RPMI7951 (cell line): ENCODE measurements around the gene IQCE. TPM values are rescaled to one million over a fixed set of nuclear protein-coding genes. Genes with fewer than 3 reads are reported as not detected.
"Not testable (repeated sequence)": the region's sequence is repeated elsewhere in the genome, so short reads cannot be mapped to it uniquely, and the experiment has no call there.

Source experiments
- DNase-seq: peaks from one replicate; pipeline ENCODE4 v3.0.0-alpha.2; 2012; ENCODE audit warnings: low read depth
- total RNA-seq: library from RNA; depleted of rRNA; stranded (reverse); fragments of >200 nt; shearing (Covaris generic); gene quantifications from 2 replicates; pipeline ENCODE4 v1.2.3, GENCODE V29; 2014

IQCE gene
- total RNA-seq, 1 experiment from 2014 or later = 10.1 TPM

GRCh38 chr7:2553831-2554581, 4.8 kb upstream of the IQCE start:
- DNase-seq = no peak

- DNase-seq = no peak
Observed at GRCh38 chr7:2554661-2555111, 4.1 kb upstream of the IQCE start.

GRCh38 chr7:2555121-2556052, 3.4 kb upstream of the IQCE start, which contains the start of gene BRAT1:
Gene BRAT1, minus strand, starts transcription at chr7:2555524. Its CDS starts 1,093 bp downstream, at chr7:2554431.
- DNase-seq = peak; percentile 95

- no peak for DNase-seq
Observed at GRCh38 chr7:2559283-2559950, 638 bp downstream of the IQCE start.

GRCh38 chr7:2563955-2564354, 5.2 kb downstream of the IQCE start:
- DNase-seq = not testable (repeated sequence)

GRCh38 chr7:2564970-2565540, 6.3 kb downstream of the IQCE start:
- DNase-seq = no peak

- no peak for DNase-seq
Observed at GRCh38 chr7:2566348-2566889, 7.6 kb downstream of the IQCE start.

- DNase-seq = no peak
Observed at GRCh38 chr7:2566890-2567678, 8.3 kb downstream of the IQCE start.

- peak; percentile 39 for DNase-seq
Observed at GRCh38 chr7:2567679-2568278, 9.0 kb downstream of the IQCE start.

GRCh38 chr7:2568521-2569223, 9.9 kb downstream of the IQCE start:
- no peak for DNase-seq

- DNase-seq = no peak
Observed at GRCh38 chr7:2569421-2569820, 10.6 kb downstream of the IQCE start.

- no peak for DNase-seq
Observed at GRCh38 chr7:2570021-2570420, 11.2 kb downstream of the IQCE start.

- no peak for DNase-seq
Observed at GRCh38 chr7:2571409-2571808, 12.6 kb downstream of the IQCE start.

- DNase-seq = peak; percentile 75
Observed at GRCh38 chr7:2572101-2572842, 13.5 kb downstream of the IQCE start.

- no peak for DNase-seq
Observed at GRCh38 chr7:2573761-2574160, 15.0 kb downstream of the IQCE start.

- DNase-seq = no peak
Observed at GRCh38 chr7:2575046-2575732, 16.4 kb downstream of the IQCE start.

- DNase-seq = no peak
Observed at GRCh38 chr7:2575733-2576340, 17.1 kb downstream of the IQCE start.
